ENCODE results near the gene COL26A1. TPM values are rescaled to one million over a fixed set of nuclear protein-coding genes. Genes with fewer than 3 reads are reported as not detected.

The COL26A1 gene
- total RNA-seq, 6 experiments from 2014 or later, result 1.4 to 5.4 (median 3.0) TPM

DNA sequence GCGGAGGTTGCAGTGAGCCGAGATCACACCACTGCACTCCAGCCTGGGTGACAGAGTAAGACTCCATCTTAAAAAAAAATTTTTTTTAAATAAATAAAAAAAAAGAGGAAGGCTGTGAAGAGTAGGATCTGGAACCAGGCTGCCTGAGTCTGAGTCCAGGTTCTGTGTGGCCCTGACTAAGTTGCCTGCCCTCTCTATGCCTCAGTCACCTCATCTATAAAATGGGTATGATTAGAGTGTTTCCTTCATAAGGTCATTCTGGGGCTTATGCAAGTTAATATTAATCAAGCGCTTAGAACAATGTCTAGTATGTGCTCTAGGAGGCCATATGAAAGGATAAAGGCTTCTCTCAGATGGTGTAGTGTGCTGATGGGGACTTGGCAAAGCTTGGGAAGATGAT, 12.3 kb downstream of the COL26A1 start:
- Histone ChIP-seq H3K27ac (no peak overlapping the region), H3K36me3 (no peaks in the 10 kb centered on the region), H3K4me3 (no peak overlapping the region), H3K27me3 (no peaks in the 10 kb centered on the region), H3K9me3 (no peaks in the 10 kb centered on the region), H3K4me1 (no peaks in the 10 kb centered on the region)
- DNase-seq, result no peak
- ATAC-seq, result no peak
- 100% methylated on average over 3 of the region's 3 CpGs for WGBS (ENCODE audit: insufficient coverage, low coverage, low lambda C conversion rate, missing lambda C conversion rate)
- intact Hi-C loops (cut with DNase I), result no loop called here
- no peak for TF ChIP-seq POLR2A (IDR thresholded peaks at IDR 0.05)
- no peak for TF ChIP-seq CTCF (IDR thresholded peaks at IDR 0.05)

DNA sequence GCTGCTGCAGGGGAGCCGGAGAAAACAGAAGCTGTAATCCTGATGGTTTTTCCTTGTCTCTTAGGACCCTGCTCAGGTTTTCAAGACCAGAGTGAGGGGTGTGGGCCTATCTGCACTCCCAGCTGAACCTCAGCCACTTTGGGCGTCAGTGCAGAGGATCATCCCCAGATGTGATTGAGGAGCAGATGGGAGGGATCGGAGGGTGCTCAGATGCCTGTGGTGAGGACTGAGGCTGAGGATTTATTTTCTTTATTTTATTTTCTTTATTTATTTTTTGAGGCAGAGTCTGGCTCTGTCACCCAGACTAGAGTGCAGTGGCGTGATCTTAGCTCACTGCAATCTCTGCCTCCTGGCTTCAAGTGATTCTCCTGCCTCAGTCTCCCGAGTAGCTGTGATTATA, 13.9 kb downstream of the COL26A1 start:
- H3K36me3 ChIP-seq, result no peaks in the 10 kb centered on the region
- H3K9me3 ChIP-seq, result no peaks in the 10 kb centered on the region
- DNase-seq (no peak), ATAC-seq (no peak)
- intact Hi-C loops (cut with DNase I), result no loop called here
- no peaks in the 10 kb centered on the region for H3K4me1 ChIP-seq
- WGBS (ENCODE audit: insufficient coverage, low coverage, low lambda C conversion rate, missing lambda C conversion rate), result 94% methylated on average over 5 of the region's 5 CpGs
- H3K27ac ChIP-seq, result no peak overlapping the region
- no peak overlapping the region for H3K4me3 ChIP-seq
- TF ChIP-seq CTCF (IDR thresholded peaks at IDR 0.05) (no peak), POLR2A (IDR thresholded peaks at IDR 0.05) (no peak)
- no peaks in the 10 kb centered on the region for H3K27me3 ChIP-seq

- no peak overlapping the region for H3K4me3 ChIP-seq
- no peak for DNase-seq
- intact Hi-C loops (cut with DNase I), result no loop called here
- TF ChIP-seq CTCF (IDR thresholded peaks at IDR 0.05) (no peak), POLR2A (IDR thresholded peaks at IDR 0.05) (no peak)
- 83% methylated on average over 2 of the region's 4 CpGs for WGBS (ENCODE audit: insufficient coverage, low coverage, low lambda C conversion rate, missing lambda C conversion rate)
- no peak overlapping the region for H3K27ac ChIP-seq
- no peaks in the 10 kb centered on the region for H3K36me3 ChIP-seq
- ATAC-seq, result no peak
- no peaks in the 10 kb centered on the region for H3K4me1 ChIP-seq
- H3K9me3 ChIP-seq, result no peaks in the 10 kb centered on the region
- no peaks in the 10 kb centered on the region for H3K27me3 ChIP-seq
Observed at GRCh38 chr7:101377189-101377736, 14.6 kb downstream of the COL26A1 start.

GRCh38 chr7:101378751-101379174, 16.1 kb downstream of the COL26A1 start:
- Histone ChIP-seq H3K27ac (no peak overlapping the region), H3K36me3 (no peaks in the 10 kb centered on the region), H3K4me3 (no peak overlapping the region), H3K27me3 (no peaks in the 10 kb centered on the region), H3K9me3 (no peaks in the 10 kb centered on the region), H3K4me1 (no peaks in the 10 kb centered on the region)
- no peak for TF ChIP-seq CTCF (IDR thresholded peaks at IDR 0.05)
- TF ChIP-seq POLR2A (IDR thresholded peaks at IDR 0.05), result no peak
- intact Hi-C loops (cut with DNase I), result no loop called here
- 62% methylated on average over 6 of the region's 13 CpGs for WGBS (ENCODE audit: insufficient coverage, low coverage, low lambda C conversion rate, missing lambda C conversion rate)
- no peak for ATAC-seq
- no peak for DNase-seq

DNA sequence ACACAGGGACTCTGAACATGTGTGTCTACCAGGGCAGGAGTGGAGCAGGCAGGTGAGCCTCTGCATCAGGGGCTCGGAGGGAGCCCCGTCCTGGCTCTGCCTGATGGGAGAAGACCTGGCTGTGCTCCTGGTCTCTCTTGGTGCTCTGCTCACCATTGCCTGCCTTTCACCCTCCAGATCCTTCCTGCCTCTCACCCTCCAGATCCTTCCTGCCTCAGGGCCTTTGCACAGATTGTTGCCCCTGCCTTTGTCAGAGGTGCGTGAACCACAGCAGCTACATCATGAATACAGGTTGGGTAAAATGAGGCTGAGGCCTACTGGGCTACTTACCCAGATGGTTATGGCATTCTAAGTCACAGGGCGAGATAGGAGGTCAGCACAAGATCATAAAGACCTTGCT, 16.6 kb downstream of the COL26A1 start:
- H3K27ac ChIP-seq, result no peak overlapping the region
- no peaks in the 10 kb centered on the region for H3K9me3 ChIP-seq
- WGBS (ENCODE audit: insufficient coverage, low coverage, low lambda C conversion rate, missing lambda C conversion rate), result 97% methylated on average over 4 of the region's 4 CpGs
- no peaks in the 10 kb centered on the region for H3K4me1 ChIP-seq
- no peaks in the 10 kb centered on the region for H3K36me3 ChIP-seq
- no peaks in the 10 kb centered on the region for H3K27me3 ChIP-seq
- H3K4me3 ChIP-seq, result no peak overlapping the region
- TF ChIP-seq CTCF (IDR thresholded peaks at IDR 0.05) (no peak), POLR2A (IDR thresholded peaks at IDR 0.05) (no peak)
- intact Hi-C loops (cut with DNase I), result no loop called here
- ATAC-seq (no peak), DNase-seq (no peak)
